ENCODE data around the gene NCK2. TPM values are rescaled to one million over a fixed set of nuclear protein-coding genes. Genes with fewer than 3 reads are reported as not detected.

NCK2 gene
- total RNA-seq, 4 donors from 2014 or later: 14.7 to 47.5 (median 29.3) TPM

DNA sequence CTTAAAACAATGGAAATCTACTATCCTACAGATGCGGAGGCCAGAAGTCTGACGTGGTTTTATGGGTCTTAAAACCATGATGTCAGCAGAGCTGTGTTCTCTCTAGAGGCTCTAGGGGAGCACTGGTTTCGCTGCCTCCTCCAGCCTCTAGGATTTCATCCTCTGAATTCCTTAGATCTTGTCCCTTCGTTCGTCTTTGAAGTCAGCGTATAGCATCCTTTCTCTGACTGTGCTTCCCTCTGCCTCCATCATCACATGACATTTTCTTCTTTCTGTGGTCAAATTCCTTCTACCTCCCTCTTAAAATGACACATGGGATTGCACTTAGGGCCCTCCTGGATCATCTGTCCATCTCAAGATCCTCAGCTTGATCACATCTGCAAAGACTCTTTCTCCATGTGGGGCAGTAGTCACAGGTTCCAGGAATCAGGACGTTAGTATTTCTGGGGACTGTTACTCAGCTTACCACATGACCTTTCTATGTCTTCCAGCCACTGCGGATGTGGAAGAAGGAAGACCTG is 22.7 kb upstream of the NCK2 start:
- no peaks in the 10 kb centered on the region for H3K4me1 ChIP-seq
- no peak overlapping the region for H3K4me3 ChIP-seq
- H3K27ac ChIP-seq: no peak overlapping the region
- no peaks in the 10 kb centered on the region for H3K9me3 ChIP-seq
- H3K27me3 ChIP-seq: no peaks in the 10 kb centered on the region
- no peaks in the 10 kb centered on the region for H3K36me3 ChIP-seq
- intact Hi-C loops (cut with DNase I; ENCODE audit: low total_unique reads): no loop called here
- no peak for TF ChIP-seq POLR2A (IDR thresholded peaks at IDR 0.05)
- TF ChIP-seq, protein P1, sequence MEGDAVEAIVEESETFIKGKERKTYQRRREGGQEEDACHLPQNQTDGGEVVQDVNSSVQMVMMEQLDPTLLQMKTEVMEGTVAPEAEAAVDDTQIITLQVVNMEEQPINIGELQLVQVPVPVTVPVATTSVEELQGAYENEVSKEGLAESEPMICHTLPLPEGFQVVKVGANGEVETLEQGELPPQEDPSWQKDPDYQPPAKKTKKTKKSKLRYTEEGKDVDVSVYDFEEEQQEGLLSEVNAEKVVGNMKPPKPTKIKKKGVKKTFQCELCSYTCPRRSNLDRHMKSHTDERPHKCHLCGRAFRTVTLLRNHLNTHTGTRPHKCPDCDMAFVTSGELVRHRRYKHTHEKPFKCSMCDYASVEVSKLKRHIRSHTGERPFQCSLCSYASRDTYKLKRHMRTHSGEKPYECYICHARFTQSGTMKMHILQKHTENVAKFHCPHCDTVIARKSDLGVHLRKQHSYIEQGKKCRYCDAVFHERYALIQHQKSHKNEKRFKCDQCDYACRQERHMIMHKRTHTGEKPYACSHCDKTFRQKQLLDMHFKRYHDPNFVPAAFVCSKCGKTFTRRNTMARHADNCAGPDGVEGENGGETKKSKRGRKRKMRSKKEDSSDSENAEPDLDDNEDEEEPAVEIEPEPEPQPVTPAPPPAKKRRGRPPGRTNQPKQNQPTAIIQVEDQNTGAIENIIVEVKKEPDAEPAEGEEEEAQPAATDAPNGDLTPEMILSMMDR (IDR thresholded peaks at IDR 0.05): no peak
- no peak for DNase-seq

DNA sequence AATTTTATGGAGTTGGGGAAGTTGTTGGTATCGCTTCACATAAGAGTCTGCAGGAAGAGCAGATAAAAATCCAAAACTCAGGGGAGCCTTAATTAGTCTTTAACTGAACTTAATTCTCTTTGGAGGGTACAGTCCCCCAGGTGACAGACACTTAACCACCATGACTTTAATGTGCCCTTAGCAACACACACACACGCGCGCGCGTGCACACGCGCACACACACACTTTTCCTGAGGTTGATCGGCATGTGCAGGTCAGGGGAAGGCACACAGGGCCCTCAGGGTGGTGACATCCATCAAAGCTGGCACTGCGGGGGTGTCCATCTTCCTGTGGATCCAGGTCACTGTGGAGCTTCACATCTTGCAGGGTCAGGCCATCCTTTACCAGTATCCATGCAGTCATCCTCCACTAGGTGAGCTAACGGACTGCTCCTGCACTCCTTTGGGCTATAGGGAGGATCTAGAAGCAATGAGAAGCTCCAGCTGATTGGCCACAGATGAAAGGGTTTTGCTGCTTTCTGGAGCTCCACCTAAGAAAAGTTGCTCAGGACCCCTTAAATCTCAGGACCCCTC is 21.9 kb upstream of the NCK2 start:
- intact Hi-C loops (cut with DNase I; ENCODE audit: low total_unique reads): no loop called here
- no peaks in the 10 kb centered on the region for H3K9me3 ChIP-seq
- no peak overlapping the region for H3K27ac ChIP-seq
- no peak for TF ChIP-seq POLR2A (IDR thresholded peaks at IDR 0.05)
- TF ChIP-seq, protein P1 (IDR thresholded peaks at IDR 0.05): no peak
- H3K4me3 ChIP-seq: no peak overlapping the region
- no peaks in the 10 kb centered on the region for H3K4me1 ChIP-seq
- H3K36me3 ChIP-seq: no peaks in the 10 kb centered on the region
- no peaks in the 10 kb centered on the region for H3K27me3 ChIP-seq
- DNase-seq: no peak

- Histone ChIP-seq H3K36me3 (no peaks in the 10 kb centered on the region), H3K27ac (no peak overlapping the region), H3K4me1 (no peaks in the 10 kb centered on the region), H3K27me3 (no peaks in the 10 kb centered on the region), H3K9me3 (no peaks in the 10 kb centered on the region), H3K4me3 (no peak overlapping the region)
- TF ChIP-seq, protein P1 (IDR thresholded peaks at IDR 0.05): no peak
- TF ChIP-seq POLR2A (IDR thresholded peaks at IDR 0.05): no peak
- intact Hi-C loops (cut with DNase I; ENCODE audit: low total_unique reads): no loop called here
- no peak for DNase-seq
Observed at GRCh38 chr2:105723431-105723830, 21.3 kb upstream of the NCK2 start.

- Histone ChIP-seq H3K27me3 (no peaks in the 10 kb centered on the region), H3K36me3 (no peaks in the 10 kb centered on the region), H3K4me3 (no peak overlapping the region), H3K27ac (no peak overlapping the region), H3K4me1 (no peaks in the 10 kb centered on the region), H3K9me3 (no peaks in the 10 kb centered on the region)
- TF ChIP-seq, protein P1 (IDR thresholded peaks at IDR 0.05): no peak
- no peak for TF ChIP-seq POLR2A (IDR thresholded peaks at IDR 0.05)
- intact Hi-C loops (cut with DNase I; ENCODE audit: low total_unique reads): no loop called here
- no peak for DNase-seq
Observed at GRCh38 chr2:105725388-105725787, 19.3 kb upstream of the NCK2 start.

DNA sequence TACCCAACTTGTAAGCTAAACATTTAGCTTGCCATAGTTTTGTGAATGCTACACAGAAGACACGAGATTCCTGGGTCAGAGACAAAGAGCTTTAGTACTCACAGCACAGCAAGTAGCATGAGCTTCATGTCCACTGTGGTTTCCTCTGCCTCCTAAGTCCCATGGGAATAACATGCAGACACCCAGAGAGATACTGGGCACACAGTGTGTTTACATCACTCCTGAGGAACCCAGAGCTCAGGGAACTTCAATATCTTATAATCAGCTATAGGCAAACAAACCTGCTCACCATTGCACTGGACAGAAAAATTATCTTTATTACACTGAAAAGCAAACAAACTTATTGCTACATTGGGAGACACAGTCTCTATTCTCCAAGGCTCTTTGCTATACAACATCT is 14.5 kb upstream of the NCK2 start:
- DNase-seq: no peak
- no peak for TF ChIP-seq POLR2A (IDR thresholded peaks at IDR 0.05)
- TF ChIP-seq, protein P1 (IDR thresholded peaks at IDR 0.05): no peak
- Histone ChIP-seq H3K4me1 (no peaks in the 10 kb centered on the region), H3K9me3 (no peaks in the 10 kb centered on the region), H3K27ac (no peak overlapping the region), H3K36me3 (no peaks in the 10 kb centered on the region), H3K27me3 (no peaks in the 10 kb centered on the region), H3K4me3 (no peak overlapping the region)
- intact Hi-C loops (cut with DNase I; ENCODE audit: low total_unique reads): no loop called here
